HG03565 (cell line): ENCODE measurements around the gene TRAF5.
"Not testable (repeated sequence)": the region's sequence is repeated elsewhere in the genome, so short reads cannot be mapped to it uniquely, and the experiment has no call there.

Experiments
- ATAC-seq: cut with Tn5 transposase; IDR thresholded peaks from one replicate; pipeline ENCODE4 v1.9.1; 2021; ENCODE audit warnings: mild to moderate bottlenecking, moderate library complexity; ENCODE audit not compliant: unreplicated experiment

Gene TRAF5

DNA sequence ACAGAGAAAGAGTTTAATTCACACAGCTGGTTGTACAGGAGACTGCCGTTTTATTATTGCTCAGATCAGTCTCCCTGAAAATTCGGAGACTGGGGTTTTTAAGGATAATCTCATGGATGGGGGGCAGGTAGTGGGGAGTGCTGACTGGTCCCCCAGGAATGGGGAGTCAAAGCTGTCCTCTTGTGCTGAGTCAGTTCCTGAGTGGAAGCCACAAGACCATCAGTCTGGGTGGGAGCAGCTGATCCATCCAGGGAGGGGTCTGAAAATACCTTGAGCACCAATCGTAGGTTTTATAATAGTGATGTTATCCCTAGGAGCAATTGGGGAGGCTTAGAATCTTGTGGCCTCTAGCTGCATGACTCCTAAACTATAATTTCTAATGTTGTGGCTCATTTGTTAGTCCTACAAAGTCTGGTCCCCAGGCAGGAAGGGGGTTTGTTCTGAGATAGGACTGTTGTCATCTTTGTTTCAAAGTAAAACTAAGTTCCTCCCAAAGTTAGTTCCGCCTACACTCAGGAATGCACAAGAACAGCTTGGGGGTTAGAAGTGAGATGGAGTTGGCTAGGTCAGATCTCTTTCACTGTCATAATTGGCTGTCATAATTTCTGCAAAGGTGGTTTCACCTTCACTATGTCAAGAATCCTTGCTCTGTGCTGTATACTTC is 50.3 kb downstream of the TRAF5 start:
- no peak for ATAC-seq

DNA sequence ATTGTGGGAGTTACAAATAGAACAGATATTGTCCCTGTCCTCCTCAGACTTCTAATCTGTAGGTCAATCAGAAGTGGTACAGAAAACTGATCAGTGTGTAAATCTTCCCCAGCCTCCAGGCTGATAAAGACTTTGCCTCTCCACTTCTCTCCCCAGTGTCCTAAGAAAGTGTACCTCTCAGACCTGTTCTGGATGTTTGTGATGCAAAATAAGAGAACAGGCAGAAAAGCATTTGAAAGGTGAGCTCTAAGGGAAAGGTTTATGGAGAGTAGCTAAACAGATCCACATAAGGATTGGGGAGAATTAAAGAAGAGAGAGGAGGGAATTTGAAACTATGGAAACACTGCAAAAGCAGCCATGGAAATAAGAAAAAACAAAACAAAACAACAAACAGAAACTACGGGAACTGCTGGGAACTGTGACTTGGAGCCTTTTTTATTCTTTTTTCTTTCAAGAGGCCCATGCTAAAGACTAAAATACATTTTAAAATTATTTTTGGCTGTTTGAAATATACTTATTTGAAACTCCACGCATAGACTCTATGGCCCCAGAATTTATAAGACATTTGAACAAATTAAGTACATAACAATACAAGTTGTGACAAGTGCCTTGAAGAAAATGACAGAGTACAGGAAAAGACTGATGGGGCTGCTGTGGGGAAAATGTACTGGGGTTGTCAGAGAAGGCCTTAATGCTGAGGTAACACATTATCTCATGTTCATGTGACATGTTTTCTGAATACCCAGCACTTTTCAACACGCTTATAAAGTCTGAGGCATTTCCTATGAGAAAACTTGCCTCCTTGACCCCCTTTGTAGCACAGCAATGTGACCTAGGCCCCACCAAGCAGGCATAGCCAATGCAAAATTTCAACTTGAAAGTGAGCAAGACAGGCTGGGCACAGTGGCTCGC is 51.2 kb downstream of the TRAF5 start:
- ATAC-seq: no peak

DNA sequence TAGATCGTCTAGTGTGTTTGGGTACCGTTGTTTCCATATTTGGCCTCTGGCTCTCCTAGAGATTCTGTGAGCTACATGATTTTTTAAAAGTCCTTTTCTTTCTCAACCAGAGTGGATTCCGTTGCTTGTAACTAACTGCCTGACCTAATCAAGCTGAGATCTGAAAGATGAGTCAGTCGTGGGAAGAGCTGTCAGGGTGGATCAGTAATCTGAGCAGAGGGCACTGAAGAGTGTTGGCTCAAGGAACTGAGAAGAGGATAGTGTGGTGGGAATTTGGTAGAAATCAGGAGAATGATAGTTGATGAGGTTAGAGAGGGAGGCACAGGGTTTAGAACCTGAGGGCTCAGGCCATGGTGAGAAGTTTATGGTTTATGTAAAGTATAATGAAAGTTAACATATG is 52.2 kb downstream of the TRAF5 start:
- ATAC-seq: no peak

DNA sequence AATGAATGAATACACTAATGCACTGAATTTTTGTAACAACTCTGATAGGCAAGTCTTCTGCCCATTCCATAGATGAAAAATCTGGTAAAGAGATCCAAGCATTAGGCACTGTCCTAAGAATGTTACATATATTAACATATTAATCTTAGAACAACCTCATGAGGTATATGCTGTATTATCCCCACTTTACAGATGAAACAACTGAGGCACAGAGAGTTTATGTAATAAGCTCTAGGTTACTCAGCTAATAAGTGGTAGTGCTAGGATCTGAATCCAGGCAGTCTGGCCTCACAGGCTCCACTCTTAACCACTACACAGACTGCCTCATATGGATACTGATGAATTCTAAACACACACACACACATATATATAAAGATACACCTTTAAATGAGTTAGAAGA is 52.8 kb downstream of the TRAF5 start:
- ATAC-seq: no peak

DNA sequence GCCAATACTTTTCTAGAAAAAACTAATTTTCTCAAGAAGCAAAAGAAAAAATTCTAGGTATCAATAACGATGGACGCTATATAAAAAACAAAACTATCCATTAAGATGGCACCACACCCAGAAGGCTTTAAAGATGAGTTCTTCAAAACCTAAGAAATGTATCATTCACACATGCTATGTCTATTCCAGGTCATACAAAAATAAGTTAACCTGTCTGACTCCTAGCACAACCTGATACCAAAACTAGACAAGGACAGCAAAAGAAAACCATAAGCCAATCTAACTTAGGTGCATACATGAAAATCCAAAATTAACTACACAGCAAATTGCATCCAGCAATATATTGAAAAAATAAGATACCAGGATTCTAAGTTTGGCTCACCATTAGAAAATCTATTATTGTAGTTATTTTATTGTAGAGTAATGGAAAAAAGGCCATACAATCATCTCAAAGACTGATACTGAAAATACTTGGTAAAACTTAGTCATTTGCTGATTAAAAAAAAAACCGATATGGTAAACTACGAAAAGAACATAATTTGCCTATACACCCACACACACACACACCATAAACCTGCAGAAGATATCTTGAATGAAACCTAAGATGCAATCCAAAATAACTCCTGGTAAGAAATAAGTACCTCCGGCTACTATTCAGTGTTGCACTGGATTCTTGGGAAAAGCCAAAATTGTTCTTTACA is 55.0 kb downstream of the TRAF5 start:
- ATAC-seq: no peak

DNA sequence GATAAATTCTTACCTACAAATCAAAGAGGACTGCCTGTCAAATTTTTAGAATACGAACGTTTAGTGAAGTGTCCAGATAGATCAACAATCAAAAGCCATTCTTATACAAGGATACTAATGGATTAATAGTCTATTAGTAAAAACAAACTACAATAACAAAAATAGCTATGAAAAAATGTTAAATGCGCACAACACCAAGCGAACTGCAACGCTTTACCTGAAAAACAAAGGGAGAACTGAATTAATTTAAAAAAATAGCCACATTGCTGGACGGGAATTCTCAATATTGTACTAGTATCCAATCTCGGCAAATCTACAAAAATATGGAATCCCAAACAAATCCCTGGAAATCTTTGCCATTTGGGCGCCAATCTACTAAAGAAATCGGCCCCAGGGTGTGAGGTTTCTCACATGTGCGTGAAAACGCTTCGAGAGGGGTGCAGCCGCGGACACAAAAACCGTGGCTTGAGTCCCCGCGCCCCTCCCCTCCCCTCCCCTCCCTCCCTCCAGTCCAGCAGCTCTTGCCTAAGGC is 55.6 kb downstream of the TRAF5 start:
- no peak for ATAC-seq

DNA sequence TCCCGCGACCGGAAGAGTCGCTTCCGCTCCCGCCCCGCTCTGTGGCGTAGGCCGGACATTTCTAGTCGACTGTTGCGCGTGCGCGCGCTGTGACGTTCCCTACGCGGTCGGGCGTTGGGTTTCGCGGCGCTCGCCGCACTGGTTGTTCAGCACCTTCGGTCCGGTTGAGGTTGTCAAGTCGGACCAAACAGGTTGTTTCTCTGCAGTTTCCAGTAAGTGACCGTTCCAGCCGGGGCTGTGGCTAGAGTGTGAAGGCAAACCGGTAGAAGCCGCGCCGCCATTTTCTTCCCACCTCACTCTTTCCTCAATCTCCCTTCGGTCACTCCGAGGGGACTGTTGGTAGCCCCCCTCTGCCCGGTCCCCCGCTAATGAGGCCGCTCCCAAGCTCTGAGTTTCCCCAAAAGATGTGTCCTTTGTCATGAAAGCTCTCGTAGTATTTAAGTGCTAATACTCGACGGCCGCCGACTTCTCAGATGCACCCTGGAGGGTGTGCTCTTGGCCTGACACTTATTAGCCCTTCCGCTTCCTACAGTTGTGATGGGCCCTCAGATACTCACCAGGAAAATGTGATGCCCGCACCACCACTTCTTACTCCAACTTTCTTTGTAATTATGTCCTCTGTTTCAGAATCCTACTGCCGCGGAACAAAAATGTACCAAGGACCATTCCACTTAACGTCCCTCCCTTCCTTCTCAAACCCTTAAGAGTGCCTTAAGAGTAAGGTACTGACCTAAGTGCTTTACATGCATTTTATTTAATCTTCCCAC is 56.3 kb downstream of the TRAF5 start:
- ATAC-seq: peak; percentile 91

DNA sequence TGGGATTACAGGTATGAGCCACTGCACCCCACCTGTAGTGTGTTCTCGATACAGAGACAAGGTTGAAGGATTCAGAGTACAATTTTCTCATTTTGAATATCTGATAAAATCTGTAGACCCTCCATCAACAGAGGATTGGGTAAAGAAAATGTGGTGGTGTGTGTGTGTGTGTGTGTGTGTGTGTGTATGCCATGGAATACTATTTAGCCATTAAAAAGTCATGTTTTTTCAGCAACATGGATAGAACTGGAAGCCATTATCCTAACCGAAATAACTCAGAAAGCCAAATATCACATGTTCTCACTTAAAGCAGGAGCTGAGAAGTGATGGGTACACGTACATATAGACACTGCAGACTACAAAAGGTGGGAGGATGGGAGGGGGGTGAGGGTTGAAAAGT is 57.9 kb downstream of the TRAF5 start:
- ATAC-seq: no peak

DNA sequence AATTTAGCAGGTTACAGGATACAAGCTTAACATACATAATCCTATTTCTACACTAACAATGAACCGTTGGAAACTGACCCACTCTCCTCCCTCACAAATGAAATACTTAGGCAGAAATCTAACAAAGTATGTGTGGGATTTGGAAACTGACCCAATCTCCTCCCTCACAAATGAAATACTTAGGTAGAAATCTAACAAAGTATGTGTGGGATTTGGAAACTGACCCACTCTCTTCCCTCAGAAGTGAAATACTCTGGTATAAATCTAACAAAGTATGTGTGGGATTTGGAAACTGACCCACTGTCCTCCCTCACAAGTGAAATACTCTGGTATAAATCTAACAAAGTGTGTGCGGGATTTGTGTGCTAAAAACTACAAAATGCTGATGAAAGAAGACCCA is 60.3 kb downstream of the TRAF5 start:
- no peak for ATAC-seq

DNA sequence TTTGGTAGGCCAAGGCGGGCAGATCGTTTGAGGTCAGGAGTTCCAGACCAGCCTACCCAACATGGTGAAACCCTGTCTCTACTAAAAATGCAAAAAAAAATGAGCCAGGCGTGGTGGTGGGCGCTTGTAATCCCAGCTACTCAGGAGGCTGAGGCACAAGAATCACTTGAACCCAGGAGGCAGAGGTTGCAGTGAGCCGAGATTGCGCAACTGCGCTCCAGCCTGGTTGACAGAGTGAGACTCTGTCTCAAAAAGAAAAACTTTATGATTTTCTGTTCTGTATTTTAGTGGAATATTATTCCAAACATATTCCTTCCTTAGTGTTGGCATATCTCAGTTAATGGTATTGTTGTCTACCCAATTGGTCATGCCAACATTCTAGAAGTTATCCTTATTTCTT is 64.2 kb downstream of the TRAF5 start:
- not testable (repeated sequence) for ATAC-seq

DNA sequence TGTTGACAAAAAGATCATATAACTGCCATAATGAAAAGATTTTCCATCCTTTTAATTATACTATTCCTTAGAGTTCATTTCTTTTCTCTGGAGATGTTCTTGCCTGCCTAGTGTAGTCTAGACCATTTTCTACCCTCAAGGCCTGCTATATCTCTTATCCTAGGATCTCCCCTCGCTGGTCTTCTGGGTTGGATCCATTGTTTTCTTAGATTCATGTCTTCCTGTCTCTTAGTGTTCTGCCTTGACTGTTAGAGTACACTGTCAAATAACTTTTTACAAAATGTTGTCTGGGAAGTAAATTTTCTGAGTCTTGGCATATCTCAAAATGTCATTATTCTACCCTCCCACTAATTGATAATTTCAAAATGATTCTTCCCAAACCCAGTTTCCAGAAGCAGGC is 66.6 kb downstream of the TRAF5 start:
- ATAC-seq: no peak

DNA sequence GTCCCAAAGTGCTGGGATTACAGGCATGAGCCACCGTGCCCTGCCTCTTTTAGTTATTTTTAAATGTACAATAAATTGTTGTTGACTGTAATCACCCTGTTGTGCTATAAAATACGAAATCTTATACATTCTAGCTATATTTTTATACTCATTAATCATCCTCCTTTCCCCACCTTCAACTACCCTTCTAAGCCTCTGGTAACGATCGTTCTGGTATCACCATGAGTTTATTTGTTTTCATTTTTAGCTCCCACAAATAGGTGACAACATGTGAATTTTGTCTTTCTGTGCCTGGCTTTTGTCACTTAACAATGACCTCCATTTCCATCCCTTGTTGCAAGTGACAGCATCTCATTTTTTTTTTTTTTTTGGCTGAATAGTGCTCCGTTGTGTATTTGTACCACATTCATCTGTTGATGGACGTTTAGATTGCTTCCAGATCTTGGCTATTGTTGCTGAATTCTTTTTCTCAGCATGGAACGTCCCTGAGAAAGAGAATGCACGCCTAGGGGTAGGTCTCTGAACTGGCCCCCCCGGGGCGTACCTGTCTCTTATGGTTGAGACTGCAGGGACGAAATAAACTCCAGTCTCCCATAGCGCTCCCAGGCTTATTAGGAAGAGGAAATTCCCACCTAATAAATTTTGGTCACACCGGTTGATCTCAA is 71.8 kb downstream of the TRAF5 start:
- ATAC-seq: not testable (repeated sequence)

DNA sequence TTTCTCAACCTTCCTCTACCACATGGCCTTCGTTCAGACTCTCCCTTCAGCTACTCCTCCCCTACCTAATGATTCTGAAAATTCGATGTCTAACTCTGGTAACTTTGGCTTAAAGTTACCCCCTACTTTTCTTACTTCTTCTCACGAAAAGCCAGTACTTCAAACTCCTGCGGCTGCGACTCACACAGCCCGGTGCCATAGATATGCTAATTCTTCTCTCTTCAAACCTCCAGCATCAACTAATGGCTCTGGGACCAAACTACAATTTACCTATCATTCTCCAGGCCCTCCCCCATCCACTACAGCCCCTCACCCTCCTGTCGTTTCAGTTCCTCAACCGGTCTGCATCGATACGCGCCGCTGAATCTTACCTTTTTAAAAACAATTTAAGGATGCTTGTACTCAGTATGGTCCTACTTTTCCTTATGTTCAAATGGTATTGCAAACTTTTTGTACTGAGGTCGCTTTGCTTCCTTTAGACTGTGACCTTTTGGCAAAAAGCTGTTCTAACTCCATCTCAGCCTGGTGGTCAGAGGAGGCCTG is 73.3 kb downstream of the TRAF5 start:
- not testable (repeated sequence) for ATAC-seq

DNA sequence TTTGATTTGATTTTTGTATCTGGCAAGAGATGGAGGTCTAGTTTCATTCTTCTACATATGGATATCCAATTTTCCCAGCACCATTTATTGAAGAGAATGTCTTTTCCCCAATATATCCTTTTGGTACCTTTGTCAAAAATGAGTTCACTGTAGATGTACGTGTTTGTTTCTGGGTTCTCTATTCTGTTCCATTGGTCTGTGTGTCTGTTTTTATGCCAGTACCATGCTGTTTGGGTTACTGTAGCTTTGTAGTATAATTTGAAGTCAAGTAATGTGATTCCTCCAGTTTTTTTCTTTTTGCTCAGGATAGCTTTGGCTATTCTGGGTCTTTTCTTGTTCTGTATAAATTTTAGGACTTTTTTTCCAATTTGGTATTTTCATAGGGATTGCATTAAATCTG is 75.1 kb downstream of the TRAF5 start:
- not testable (repeated sequence) for ATAC-seq

DNA sequence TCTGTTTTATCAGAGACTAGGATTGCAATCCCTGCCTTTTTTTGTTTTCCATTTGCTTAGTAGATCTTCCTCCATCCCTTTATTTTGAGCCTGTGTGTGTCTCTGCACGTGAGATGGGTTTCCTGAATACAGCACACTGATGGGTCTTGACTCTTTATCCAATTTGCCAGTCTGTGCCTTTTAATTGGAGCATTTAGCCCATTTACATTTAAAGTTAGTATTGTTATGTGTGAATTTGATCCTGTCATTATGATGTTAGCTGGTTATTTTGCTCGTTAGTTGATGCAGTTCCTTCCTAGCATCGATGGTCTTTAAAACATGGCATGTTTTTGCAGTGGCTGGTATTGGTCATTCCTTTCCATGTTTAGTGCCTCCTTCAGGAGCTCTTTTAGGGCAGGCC is 79.5 kb downstream of the TRAF5 start:
- ATAC-seq: not testable (repeated sequence)

DNA sequence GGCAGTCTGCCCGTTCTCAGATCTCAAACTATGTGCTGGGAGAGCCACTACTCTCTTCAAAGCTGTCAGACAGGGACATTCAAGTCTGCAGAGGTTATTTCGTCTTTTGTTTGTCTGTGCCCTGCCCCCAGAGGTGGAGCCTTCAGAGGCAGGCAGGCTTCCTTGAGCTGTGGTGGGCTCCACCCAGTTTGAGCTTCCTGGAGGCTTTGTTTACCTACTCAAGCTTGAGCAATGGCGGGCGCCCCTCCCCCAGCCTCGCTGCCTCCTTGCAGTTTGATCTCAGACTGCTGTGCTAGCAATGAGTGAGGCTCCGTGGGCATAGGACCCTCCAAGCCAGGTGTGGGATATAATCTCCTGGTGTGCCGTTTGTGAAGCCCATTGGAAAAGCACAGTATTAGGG is 81.1 kb downstream of the TRAF5 start:
- not testable (repeated sequence) for ATAC-seq

DNA sequence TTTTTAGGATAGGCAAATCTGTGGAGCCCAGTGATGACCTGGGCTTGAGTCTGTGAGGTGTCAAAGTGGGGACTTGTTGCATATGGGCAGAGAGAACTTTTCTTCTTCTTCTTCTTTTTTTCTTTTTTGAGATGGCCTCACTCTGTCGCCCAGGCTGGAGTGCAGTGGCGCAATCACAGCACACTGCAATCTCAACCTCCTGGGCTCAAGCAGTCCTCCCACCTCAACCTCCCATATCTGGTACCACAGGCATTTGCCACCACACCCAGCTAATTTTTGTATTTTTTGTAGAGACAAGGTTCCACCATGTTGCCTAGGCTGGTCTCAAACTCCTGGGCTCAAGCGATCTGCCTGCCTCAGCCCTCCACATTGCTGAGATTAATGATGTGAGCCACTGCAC is 85.0 kb downstream of the TRAF5 start:
- no peak for ATAC-seq

DNA sequence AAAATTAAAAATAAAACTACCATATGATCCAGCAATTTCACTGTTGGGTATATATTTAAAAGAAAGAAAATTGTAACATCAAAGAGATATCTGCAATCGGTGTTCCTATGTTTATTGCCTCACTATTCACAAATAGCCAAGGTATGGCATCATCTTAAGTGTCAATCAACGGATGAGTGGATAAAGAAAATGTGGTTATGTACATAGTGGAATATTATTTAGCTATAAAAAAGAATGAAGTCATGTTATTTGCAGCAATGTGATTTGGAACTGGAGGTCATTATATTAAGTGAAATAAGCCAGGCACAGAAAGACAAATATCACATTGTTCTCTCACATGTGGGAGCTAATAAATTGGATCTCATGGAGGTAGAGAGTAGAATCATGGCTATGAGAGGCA is 89.1 kb downstream of the TRAF5 start:
- no peak for ATAC-seq

DNA sequence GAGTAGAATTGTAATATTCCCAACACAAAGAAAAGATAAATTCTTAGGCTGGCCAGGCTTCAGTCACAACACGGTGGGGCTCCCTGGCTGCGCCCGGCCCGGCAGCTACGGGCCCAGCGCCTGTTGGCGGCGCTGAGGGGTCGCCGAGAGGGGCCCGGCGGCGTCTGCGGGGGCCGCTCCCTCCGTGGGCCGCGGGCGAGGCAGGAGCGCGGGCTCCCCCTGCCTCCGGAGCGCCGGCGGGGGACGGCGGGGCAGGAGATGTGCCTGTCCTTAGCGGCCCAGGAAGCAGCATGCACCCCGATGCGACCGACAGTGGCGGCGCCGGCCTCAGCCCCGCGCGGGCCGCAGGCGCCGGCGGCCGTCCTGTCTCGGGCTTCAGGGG is 89.6 kb downstream of the TRAF5 start:
- ATAC-seq: peak; percentile 39
